WERI-Rb-1 (cell line): ENCODE data around the gene FXR2.

ENCODE experiments used
- DNase-seq: peaks from one replicate; pipeline ENCODE4 v3.0.0-alpha.2; 2020
- H3K27ac ChIP-seq: fragments of 250-450 bp; sonication (Bioruptor Pico); 2 replicates; pipeline ENCODE4 v1.5.1; 2020; ENCODE audit warnings: mild to moderate bottlenecking, moderate library complexity
- H3K27me3 ChIP-seq: fragments of 250-450 bp; sonication (Bioruptor Pico); 2 replicates; pipeline ENCODE4 v1.5.1; 2021; ENCODE audit warnings: mild to moderate bottlenecking, low read depth, moderate library complexity; ENCODE audit not compliant: insufficient read depth, severe bottlenecking
- H3K36me3 ChIP-seq: fragments of 250-450 bp; sonication (Bioruptor Pico); 2 replicates; pipeline ENCODE4 v1.5.1; 2020; ENCODE audit warnings: mild to moderate bottlenecking, moderate library complexity
- H3K4me3 ChIP-seq: 2 replicates; pipeline ENCODE4 v1.5.1; 2011; ENCODE audit warnings: low read depth, mild to moderate bottlenecking, control low read depth, low read length
- H3K9me3 ChIP-seq: fragments of 250-450 bp; sonication (Bioruptor Pico); 2 replicates; pipeline ENCODE4 v1.5.1; 2021; ENCODE audit warnings: mild to moderate bottlenecking, moderate library complexity; ENCODE audit not compliant: severe bottlenecking
- TF ChIP-seq, protein P1 (sequence below): IDR thresholded peaks from 2 replicates; pipeline ENCODE4 v1.5.1; 2011; ENCODE audit warnings: low read depth, mild to moderate bottlenecking, control low read depth, inconsistent platforms, low read length

Gene FXR2

DNA sequence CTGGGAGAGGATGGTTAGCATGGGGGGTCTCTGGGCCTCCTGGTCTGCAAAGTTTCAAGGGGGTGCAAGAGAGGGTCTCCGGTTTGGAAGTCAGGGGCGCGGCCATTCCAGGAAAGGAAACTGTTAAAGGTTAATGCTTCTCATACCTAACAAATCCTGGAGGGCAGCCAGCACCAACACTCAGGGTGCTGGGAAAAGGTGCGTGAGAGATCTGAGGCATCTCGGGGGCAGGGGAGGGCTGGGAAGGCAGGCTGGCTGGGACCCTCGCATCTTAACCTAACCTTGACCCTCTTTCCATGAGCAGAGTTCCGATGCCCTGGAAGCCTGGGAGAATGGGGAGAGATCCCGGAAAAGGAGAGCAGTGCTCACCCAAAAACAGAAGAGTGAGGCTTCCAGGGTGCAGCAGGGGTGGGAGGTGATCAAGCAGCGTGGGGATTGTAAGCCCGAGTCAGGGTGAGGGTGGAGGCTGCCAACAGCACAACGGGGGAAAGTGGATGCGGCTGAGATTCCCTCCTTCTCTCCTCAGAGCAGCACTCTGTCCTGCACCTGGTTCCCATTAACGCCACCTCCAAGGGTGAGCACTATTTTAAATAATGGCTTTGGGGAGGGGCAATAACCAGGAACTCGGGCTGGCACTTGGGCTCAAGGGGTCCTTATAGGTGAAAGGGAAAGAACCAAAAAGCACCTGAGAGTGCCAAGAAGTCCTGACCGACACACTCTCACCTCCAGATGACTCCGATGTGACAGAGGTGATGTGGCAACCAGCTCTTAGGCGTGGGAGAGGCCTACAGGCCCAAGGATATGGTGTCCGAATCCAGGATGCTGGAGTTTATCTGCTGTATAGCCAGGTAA is 55.2 kb downstream of the FXR2 start:
- no peaks in the 10 kb centered on the region for H3K9me3 ChIP-seq
- no peaks in the 10 kb centered on the region for H3K27me3 ChIP-seq
- TF ChIP-seq, protein P1, sequence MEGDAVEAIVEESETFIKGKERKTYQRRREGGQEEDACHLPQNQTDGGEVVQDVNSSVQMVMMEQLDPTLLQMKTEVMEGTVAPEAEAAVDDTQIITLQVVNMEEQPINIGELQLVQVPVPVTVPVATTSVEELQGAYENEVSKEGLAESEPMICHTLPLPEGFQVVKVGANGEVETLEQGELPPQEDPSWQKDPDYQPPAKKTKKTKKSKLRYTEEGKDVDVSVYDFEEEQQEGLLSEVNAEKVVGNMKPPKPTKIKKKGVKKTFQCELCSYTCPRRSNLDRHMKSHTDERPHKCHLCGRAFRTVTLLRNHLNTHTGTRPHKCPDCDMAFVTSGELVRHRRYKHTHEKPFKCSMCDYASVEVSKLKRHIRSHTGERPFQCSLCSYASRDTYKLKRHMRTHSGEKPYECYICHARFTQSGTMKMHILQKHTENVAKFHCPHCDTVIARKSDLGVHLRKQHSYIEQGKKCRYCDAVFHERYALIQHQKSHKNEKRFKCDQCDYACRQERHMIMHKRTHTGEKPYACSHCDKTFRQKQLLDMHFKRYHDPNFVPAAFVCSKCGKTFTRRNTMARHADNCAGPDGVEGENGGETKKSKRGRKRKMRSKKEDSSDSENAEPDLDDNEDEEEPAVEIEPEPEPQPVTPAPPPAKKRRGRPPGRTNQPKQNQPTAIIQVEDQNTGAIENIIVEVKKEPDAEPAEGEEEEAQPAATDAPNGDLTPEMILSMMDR: no peak
- peaks cover 22% of the 10 kb centered on the region for H3K36me3 ChIP-seq
- H3K27ac ChIP-seq: no peak overlapping the region
- DNase-seq: no peak
- H3K4me3 ChIP-seq: no peak overlapping the region

DNA sequence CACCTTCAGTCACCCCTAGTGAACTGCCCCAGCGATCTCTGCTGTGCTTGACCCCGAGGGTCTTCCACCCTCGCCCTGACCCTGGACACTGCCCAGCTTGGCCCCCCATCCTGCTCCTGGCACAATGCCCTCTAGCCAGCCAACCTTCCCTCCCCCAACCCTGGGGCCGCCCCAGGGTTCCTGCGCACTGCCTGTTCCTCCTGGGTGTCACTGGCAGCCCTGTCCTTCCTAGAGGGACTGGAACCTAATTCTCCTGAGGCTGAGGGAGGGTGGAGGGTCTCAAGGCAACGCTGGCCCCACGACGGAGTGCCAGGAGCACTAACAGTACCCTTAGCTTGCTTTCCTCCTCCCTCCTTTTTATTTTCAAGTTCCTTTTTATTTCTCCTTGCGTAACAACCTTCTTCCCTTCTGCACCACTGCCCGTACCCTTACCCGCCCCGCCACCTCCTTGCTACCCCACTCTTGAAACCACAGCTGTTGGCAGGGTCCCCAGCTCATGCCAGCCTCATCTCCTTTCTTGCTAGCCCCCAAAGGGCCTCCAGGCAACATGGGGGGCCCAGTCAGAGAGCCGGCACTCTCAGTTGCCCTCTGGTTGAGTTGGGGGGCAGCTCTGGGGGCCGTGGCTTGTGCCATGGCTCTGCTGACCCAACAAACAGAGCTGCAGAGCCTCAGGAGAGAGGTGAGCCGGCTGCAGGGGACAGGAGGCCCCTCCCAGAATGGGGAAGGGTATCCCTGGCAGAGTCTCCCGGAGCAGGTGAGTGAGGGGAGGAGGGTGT is 56.0 kb downstream of the FXR2 start, which contains the start of gene TNFSF13:
TSS of gene TNFSF13 (plus strand) at position 207 of the 776 bp plus-strand sequence. CDS start at position 497, 290 bp downstream.
- H3K36me3 ChIP-seq: peaks cover 15% of the 10 kb centered on the region
- H3K27ac ChIP-seq: no peak within 1 kb of the TSS
- TF ChIP-seq, protein P1: no peak
- no peak for DNase-seq
- H3K27me3 ChIP-seq: no peaks in the 10 kb centered on the region
- H3K4me3 ChIP-seq: no peak within 1 kb of the TSS
- no peaks in the 10 kb centered on the region for H3K9me3 ChIP-seq

DNA sequence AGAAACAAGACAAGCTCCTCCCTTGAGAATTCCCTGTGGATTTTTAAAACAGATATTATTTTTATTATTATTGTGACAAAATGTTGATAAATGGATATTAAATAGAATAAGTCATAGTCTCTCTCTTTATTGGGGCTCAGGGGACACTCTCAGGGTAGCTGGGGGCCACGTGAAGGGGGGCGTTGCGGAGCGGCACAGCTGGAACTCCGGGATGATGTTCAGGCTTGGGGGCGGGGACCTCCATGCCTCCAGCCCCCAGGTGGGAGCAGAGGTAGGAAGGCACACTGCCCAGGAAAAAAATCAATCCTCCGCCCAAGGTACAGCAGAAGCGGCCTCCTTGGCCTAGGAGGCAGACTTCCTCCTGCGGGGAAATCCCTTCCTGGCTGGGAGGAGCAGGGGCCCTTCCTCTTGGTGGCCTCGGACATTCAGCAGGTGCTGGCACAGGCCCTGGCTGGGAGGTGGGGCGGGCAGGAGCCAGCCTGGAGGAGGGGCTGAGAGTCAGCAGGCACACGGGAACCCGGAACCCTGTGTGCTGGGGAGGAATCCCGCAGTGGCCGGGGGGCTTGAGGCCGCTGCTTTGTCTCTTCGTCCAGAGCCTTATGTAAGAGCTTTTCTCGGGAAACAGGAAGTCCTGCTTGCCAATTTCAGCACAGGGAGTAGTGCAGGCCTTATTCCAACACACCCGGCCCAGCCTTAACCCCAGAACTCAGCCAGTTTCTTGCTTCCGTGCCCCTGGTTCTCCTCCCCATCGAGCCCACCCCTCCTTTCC is 56.7 kb downstream of the FXR2 start:
- H3K27me3 ChIP-seq: no peaks in the 10 kb centered on the region
- H3K27ac ChIP-seq: no peak overlapping the region
- no peaks in the 10 kb centered on the region for H3K9me3 ChIP-seq
- TF ChIP-seq, protein P1: no peak
- no peak overlapping the region for H3K4me3 ChIP-seq
- DNase-seq: peak; percentile 30
- H3K36me3 ChIP-seq: peaks cover 9% of the 10 kb centered on the region

DNA sequence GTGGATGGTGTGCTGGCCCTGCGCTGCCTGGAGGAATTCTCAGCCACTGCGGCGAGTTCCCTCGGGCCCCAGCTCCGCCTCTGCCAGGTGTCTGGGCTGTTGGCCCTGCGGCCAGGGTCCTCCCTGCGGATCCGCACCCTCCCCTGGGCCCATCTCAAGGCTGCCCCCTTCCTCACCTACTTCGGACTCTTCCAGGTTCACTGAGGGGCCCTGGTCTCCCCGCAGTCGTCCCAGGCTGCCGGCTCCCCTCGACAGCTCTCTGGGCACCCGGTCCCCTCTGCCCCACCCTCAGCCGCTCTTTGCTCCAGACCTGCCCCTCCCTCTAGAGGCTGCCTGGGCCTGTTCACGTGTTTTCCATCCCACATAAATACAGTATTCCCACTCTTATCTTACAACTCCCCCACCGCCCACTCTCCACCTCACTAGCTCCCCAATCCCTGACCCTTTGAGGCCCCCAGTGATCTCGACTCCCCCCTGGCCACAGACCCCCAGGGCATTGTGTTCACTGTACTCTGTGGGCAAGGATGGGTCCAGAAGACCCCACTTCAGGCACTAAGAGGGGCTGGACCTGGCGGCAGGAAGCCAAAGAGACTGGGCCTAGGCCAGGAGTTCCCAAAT is 57.4 kb downstream of the FXR2 start:
- DNase-seq: no peak
- Histone ChIP-seq H3K9me3 (no peaks in the 10 kb centered on the region), H3K36me3 (peaks cover 6% of the 10 kb centered on the region; the same call in 1 of the 2 replicates), H3K4me3 (no peak overlapping the region), H3K27me3 (no peaks in the 10 kb centered on the region), H3K27ac (no peak overlapping the region)
- TF ChIP-seq, protein P1: no peak

DNA sequence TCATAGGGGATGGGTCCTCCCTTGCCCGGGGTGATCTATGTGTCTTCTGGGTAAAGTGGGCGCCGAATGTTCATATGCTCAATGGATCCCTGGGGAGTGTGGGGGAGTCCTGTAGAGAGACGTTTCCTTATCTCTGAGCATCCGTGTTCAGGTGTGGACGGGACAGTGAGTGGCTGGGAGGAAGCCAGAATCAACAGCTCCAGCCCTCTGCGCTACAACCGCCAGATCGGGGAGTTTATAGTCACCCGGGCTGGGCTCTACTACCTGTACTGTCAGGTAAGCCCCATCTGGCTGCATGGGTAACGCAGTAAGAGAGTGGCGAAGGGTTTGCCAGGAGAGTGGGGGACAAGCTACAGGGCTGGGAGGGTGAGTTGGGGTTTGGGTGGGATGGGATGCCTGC is 58.1 kb downstream of the FXR2 start:
- Histone ChIP-seq H3K36me3 (0 out of 2 replicates have a peak, but pooled peaks cover 4% of the 10 kb centered on the region), H3K9me3 (no peaks in the 10 kb centered on the region), H3K27me3 (no peaks in the 10 kb centered on the region), H3K4me3 (no peak overlapping the region), H3K27ac (no peak overlapping the region)
- no peak for DNase-seq
- TF ChIP-seq, protein P1: no peak
